HCT116 (cell line): Measurements from ENCODE around the gene SORCS2. TPM values are rescaled to one million over a fixed set of nuclear protein-coding genes. Genes with fewer than 3 reads are reported as not detected.

Experiments
- ATAC-seq: fragments of 200-7000 bp; cut with Tn5 transposase; 2 replicates; pipeline ENCODE4 v1.9.1; 2020; ENCODE audit warnings: mild to moderate bottlenecking, moderate library complexity
- BruUV-seq: library from RNA; stranded (reverse); fragments of 400-500 nt; replicated peaks from 2 replicates; lab custom pipeline; 2021; lab: Mats Ljungman, UMichigan
- CTCF ChIA-PET: fragments of 300-600 bp; sonication (Branson Sonifier 250); formaldehyde crosslinking; loops from one replicate; lab custom pipeline; 2021; ENCODE audit warnings: antibody characterized with exemption; lab: Charles Lee
- POLR2A ChIA-PET: fragments of 300-600, 350-600 bp; sonication (Branson Sonifier 250); formaldehyde crosslinking; loops from one replicate; lab custom pipeline; 2021; ENCODE audit warnings: antibody characterized with exemption; lab: Charles Lee
- RAD21 ChIA-PET, 2 experiments: fragments of 300-600 bp; sonication (Branson Sonifier 250); formaldehyde crosslinking; loops; one replicate each; lab custom pipeline; 2023; ENCODE audit warnings: low total read pairs in 2 of 2; ENCODE audit not compliant: uncharacterized antibody in 2 of 2, unreplicated experiment in 2 of 2, low non-redundant PET in 1 of 2; lab: Charles Lee
- DNase-seq: peaks from one replicate; pipeline ENCODE4 v3.0.0-alpha.2; 2010; ENCODE audit warnings: low read depth, low spot score
- H2AFZ ChIP-seq: fragments of 200-600 bp; shearing (Covaris generic), sonication (generic); 2 replicates; pipeline ENCODE4 v1.6.1; 2017; ENCODE audit warnings: low read depth, mixed run types, mixed read lengths, antibody characterized with exemption, low read length; ENCODE audit not compliant: poor library complexity, severe bottlenecking
- H3K27ac ChIP-seq: 2 replicates; pipeline ENCODE4 v1.5.1; 2012; ENCODE audit warnings: low read depth, low read length
- H3K27me3 ChIP-seq: fragments of 200-600 bp; sonication (generic); 2 replicates; pipeline ENCODE4 v1.6.1; 2016; ENCODE audit warnings: mixed run types, low read length, mixed read lengths; ENCODE audit not compliant: insufficient read depth
- H3K36me3 ChIP-seq, 2 experiments: fragments of 200-500 bp in 1 of 2; fragments of 200-600 bp in 1 of 2; sonication (Bioruptor generic) in 1 of 2; sonication (generic) in 1 of 2; 2 replicates each; pipeline versions ENCODE4 v1.5.1 to v1.6.1; 2014 to 2016; ENCODE audit warnings: low read length in 2 of 2, inconsistent platforms in 1 of 2, mixed read lengths in 1 of 2, mixed run types in 1 of 2; ENCODE audit not compliant: insufficient read depth in 2 of 2, control insufficient read depth in 1 of 2
- H3K4me1 ChIP-seq, 2 experiments: fragments of 200-600 bp in 1 of 2; sonication (generic) in 1 of 2; 2 replicates each; pipeline versions ENCODE4 v1.5.1 to v1.6.1; 2012 to 2017; ENCODE audit warnings: low read length in 2 of 2, inconsistent platforms in 1 of 2, mild to moderate bottlenecking in 1 of 2, mixed read lengths in 1 of 2, mixed run types in 1 of 2, moderate library complexity in 1 of 2; ENCODE audit not compliant: insufficient read depth in 2 of 2, control insufficient read depth in 1 of 2
- H3K4me2 ChIP-seq: fragments of 200-600 bp; sonication (generic); 2 replicates; pipeline ENCODE4 v1.6.1; 2017; ENCODE audit warnings: mixed run types, low read length, mixed read lengths
- H3K4me3 ChIP-seq, 2 experiments: fragments of 200-600 bp in 1 of 2; sonication (generic) in 1 of 2; replicated peaks in 1 of 2; 2 replicates each; pipeline ENCODE4 v1.5.1; 2011 to 2016; ENCODE audit warnings: low read length in 2 of 2, control low read depth in 1 of 2, low read depth in 1 of 2, mild to moderate bottlenecking in 1 of 2, mixed read lengths in 1 of 2, mixed run types in 1 of 2
- H3K79me2 ChIP-seq: fragments of 200-600 bp; sonication (generic); 2 replicates; pipeline ENCODE4 v1.6.1; 2017; ENCODE audit warnings: mild to moderate bottlenecking, mixed run types, low read length, moderate library complexity, mixed read lengths; ENCODE audit not compliant: insufficient read depth
- H3K9ac ChIP-seq: fragments of 200-600 bp; sonication (generic); 2 replicates; pipeline ENCODE4 v1.6.1; 2016; ENCODE audit warnings: low read length, mixed read lengths
- H3K9me2 ChIP-seq: fragments of 200-600 bp; sonication (generic), shearing (Covaris generic); 2 replicates; pipeline ENCODE4 v1.6.1; 2017; ENCODE audit warnings: mixed run types, mild to moderate bottlenecking, moderate library complexity; ENCODE audit not compliant: insufficient read depth
- H3K9me3 ChIP-seq, 2 experiments: fragments of 200-500 bp in 1 of 2; fragments of 200-600 bp in 1 of 2; sonication (Bioruptor generic) in 1 of 2; sonication (generic) in 1 of 2; 2 replicates each; pipeline ENCODE4 v1.6.1; 2014 to 2017; ENCODE audit warnings: low read length in 2 of 2, mixed read lengths in 2 of 2, inconsistent platforms in 1 of 2, low read depth in 1 of 2, mild to moderate bottlenecking in 1 of 2, mixed run types in 1 of 2, moderate library complexity in 1 of 2; ENCODE audit not compliant: control insufficient read depth in 1 of 2, insufficient read depth in 1 of 2
- H4K20me1 ChIP-seq: fragments of 200-600 bp; sonication (generic), shearing (Covaris generic); 2 replicates; pipeline ENCODE4 v1.6.1; 2017; ENCODE audit warnings: mixed run types, mild to moderate bottlenecking, moderate library complexity; ENCODE audit not compliant: insufficient read depth
- ATF3 ChIP-seq: IDR thresholded peaks from 2 replicates; pipeline ENCODE4 v1.6.1; 2012
- CBX3 ChIP-seq: IDR thresholded peaks from 2 replicates; pipeline ENCODE4 v1.6.1; 2012; ENCODE audit warnings: low read depth
- CEBPB ChIP-seq: IDR thresholded peaks from 2 replicates; pipeline ENCODE4 v1.6.1; 2012; ENCODE audit warnings: low read depth
- EGR1 ChIP-seq: IDR thresholded peaks from 2 replicates; pipeline ENCODE4 v1.6.1; 2012; ENCODE audit warnings: low read depth
- ELF1 ChIP-seq: IDR thresholded peaks from 2 replicates; pipeline ENCODE4 v1.6.1; 2012; ENCODE audit warnings: low read depth, borderline replicate concordance
- EZH2phosphoT487 ChIP-seq: fragments of 200-600 bp; IDR thresholded peaks from 2 replicates; pipeline ENCODE4 v1.6.1; 2018; ENCODE audit warnings: antibody characterized with exemption, borderline replicate concordance
- JUND ChIP-seq: IDR thresholded peaks from 2 replicates; pipeline ENCODE4 v1.6.1; 2012
- MAX ChIP-seq: IDR thresholded peaks from 2 replicates; pipeline ENCODE4 v1.6.1; 2012
- POLR2A ChIP-seq: IDR thresholded peaks from 2 replicates; pipeline ENCODE4 v1.7.0; 2011; ENCODE audit warnings: borderline replicate concordance; ENCODE audit not compliant: insufficient read depth, insufficient read length; ENCODE audit errors: extremely low read depth
- POLR2AphosphoS5 ChIP-seq: IDR thresholded peaks from 2 replicates; pipeline ENCODE4 v1.6.1; 2011; ENCODE audit warnings: mild to moderate bottlenecking, low read depth, low read length, moderate library complexity
- RAD21 ChIP-seq: IDR thresholded peaks from 2 replicates; pipeline ENCODE4 v1.6.1; 2012; ENCODE audit warnings: low read depth, mild to moderate bottlenecking
- REST ChIP-seq: IDR thresholded peaks from 2 replicates; pipeline ENCODE4 v1.6.1; 2012; ENCODE audit warnings: low read depth
- SIN3A ChIP-seq: IDR thresholded peaks from 2 replicates; pipeline ENCODE4 v1.6.1; 2012; ENCODE audit warnings: low read depth
- TCF7L2 ChIP-seq: IDR thresholded peaks from 2 replicates; pipeline ENCODE4 v1.7.0; 2011; ENCODE audit warnings: borderline replicate concordance, inconsistent platforms; ENCODE audit not compliant: insufficient read depth, insufficient read length; ENCODE audit errors: extremely low read depth
- YY1 ChIP-seq: IDR thresholded peaks from 2 replicates; pipeline ENCODE4 v1.6.1; 2011; ENCODE audit warnings: low read length, low read depth, moderate library complexity, mild to moderate bottlenecking; ENCODE audit not compliant: insufficient replicate concordance; ENCODE audit errors: extremely low read depth
- ZBTB33 ChIP-seq: IDR thresholded peaks from 2 replicates; pipeline ENCODE4 v1.6.1; 2011; ENCODE audit warnings: mild to moderate bottlenecking, low read length, moderate library complexity; ENCODE audit not compliant: insufficient replicate concordance; ENCODE audit errors: extremely low read depth
- ZFX ChIP-seq: fragments of 450-650 bp; IDR thresholded peaks from 2 replicates; pipeline ENCODE4 v1.6.1; 2017
- intact Hi-C: fragments of 100-400 bp; cut with micrococcal nuclease; formaldehyde crosslinking; loops from 2 replicates; pipeline ENCODE4 v1.10.0; 2022
- total RNA-seq: library from RNA; stranded (reverse); gene quantifications from one replicate; pipeline ENCODE4 v1.2.1, GENCODE V29; 2021; ENCODE audit not compliant: unreplicated experiment

SORCS2 gene
- total RNA-seq, 1 experiment from 2014 or later: 0.37 TPM

- no peak for DNase-seq
- no peaks in the 10 kb centered on the region for H3K9me3 ChIP-seq
- no peak overlapping the region for H3K27ac ChIP-seq
- TF ChIP-seq YY1: no peak
- TF ChIP-seq EGR1: no peak
- no peak for TF ChIP-seq CEBPB
- TF ChIP-seq ZFX: no peak
- no peak for TF ChIP-seq EZH2phosphoT487
- TF ChIP-seq SIN3A: no peak
- no peak for TF ChIP-seq ATF3
- no peak for TF ChIP-seq JUND
- no peak for TF ChIP-seq ELF1
- no peak for TF ChIP-seq ZBTB33
- no peak for TF ChIP-seq REST
- TF ChIP-seq CBX3: no peak
- no peak for TF ChIP-seq POLR2AphosphoS5
- no peak for TF ChIP-seq TCF7L2
- no peak for TF ChIP-seq RAD21
- TF ChIP-seq MAX: no peak
- no peak for TF ChIP-seq POLR2A
- no peak overlapping the region for H3K4me2 ChIP-seq
- BruUV-seq: no TSS peak
- no peak overlapping the region for H3K4me3 ChIP-seq
- H3K79me2 ChIP-seq: no peaks in the 10 kb centered on the region
- H4K20me1 ChIP-seq: no peaks in the 10 kb centered on the region
- H2AFZ ChIP-seq: no peak overlapping the region
- 0 out of 2 replicates have a peak, but pooled peaks cover 5% of the 10 kb centered on the region for H3K27me3 ChIP-seq
- H3K9me2 ChIP-seq: no peaks in the 10 kb centered on the region
- H3K36me3 ChIP-seq: no peaks in the 10 kb centered on the region
- no peaks in the 10 kb centered on the region for H3K4me1 ChIP-seq
- intact Hi-C loops: no loop called here
- H3K9ac ChIP-seq: no peak overlapping the region
- ChIA-PET POLR2A (no interaction called here), RAD21 (no interaction called here), CTCF (no interaction called here)
- ATAC-seq: no peak
Observed at GRCh38 chr4:7285244-7286094, 93.1 kb downstream of the SORCS2 start.
